ENCODE measurements around the gene LRP5. TPM values are rescaled to one million over a fixed set of nuclear protein-coding genes. Genes with fewer than 3 reads are reported as not detected.

Gene LRP5
- total RNA-seq, 1 experiment from 2014 or later = 129 TPM

- H3K79me2 ChIP-seq (ENCODE audit: low read depth) = peaks cover 100% of the 10 kb centered on the region
- no peak overlapping the region for H3K4me3 ChIP-seq
- 0 out of 2 replicates have a peak, but pooled peaks cover 9% of the 10 kb centered on the region for H3K36me3 ChIP-seq (ENCODE audit: low read depth)
- no peaks in the 10 kb centered on the region for H3K27me3 ChIP-seq (ENCODE audit: insufficient read depth, low read depth)
- H3F3A ChIP-seq (ENCODE audit: insufficient read depth, low read depth) = peaks cover 14% of the 10 kb centered on the region
- peaks cover 93% of the 10 kb centered on the region for H4K20me1 ChIP-seq (ENCODE audit: insufficient read depth)
- ChIA-PET CTCF (interaction anchor here (0.6 kb wide), 1 partner anchor 20 kb away, joined by 6 read pairs; no protein-coding TSS in a partner anchor), POLR2A (ENCODE audit: unreplicated experiment) (no interaction called here)
- H3K4me1 ChIP-seq (replicated peaks; ENCODE audit: insufficient read depth) = no peaks in the 10 kb centered on the region
- no TSS peak for BruUV-seq (replicated peaks)
- DNase-seq = no peak
- intact Hi-C loops (cut with micrococcal nuclease; ENCODE audit: unreplicated experiment) = no loop called here
- no peaks in the 10 kb centered on the region for H3K9me3 ChIP-seq (ENCODE audit: insufficient read depth, low read depth)
- no peak for TF ChIP-seq EZH2 (IDR thresholded peaks at IDR 0.05; ENCODE audit: low read depth)
- TF ChIP-seq, protein P1, sequence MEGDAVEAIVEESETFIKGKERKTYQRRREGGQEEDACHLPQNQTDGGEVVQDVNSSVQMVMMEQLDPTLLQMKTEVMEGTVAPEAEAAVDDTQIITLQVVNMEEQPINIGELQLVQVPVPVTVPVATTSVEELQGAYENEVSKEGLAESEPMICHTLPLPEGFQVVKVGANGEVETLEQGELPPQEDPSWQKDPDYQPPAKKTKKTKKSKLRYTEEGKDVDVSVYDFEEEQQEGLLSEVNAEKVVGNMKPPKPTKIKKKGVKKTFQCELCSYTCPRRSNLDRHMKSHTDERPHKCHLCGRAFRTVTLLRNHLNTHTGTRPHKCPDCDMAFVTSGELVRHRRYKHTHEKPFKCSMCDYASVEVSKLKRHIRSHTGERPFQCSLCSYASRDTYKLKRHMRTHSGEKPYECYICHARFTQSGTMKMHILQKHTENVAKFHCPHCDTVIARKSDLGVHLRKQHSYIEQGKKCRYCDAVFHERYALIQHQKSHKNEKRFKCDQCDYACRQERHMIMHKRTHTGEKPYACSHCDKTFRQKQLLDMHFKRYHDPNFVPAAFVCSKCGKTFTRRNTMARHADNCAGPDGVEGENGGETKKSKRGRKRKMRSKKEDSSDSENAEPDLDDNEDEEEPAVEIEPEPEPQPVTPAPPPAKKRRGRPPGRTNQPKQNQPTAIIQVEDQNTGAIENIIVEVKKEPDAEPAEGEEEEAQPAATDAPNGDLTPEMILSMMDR (conservative IDR thresholded peaks at IDR 0.05) = no peak
- H3K4me2 ChIP-seq = no peak overlapping the region
- no peak overlapping the region for H3K27ac ChIP-seq
- no peak overlapping the region for H2AFZ ChIP-seq
- no peaks in the 10 kb centered on the region for H3K9me2 ChIP-seq (ENCODE audit: insufficient read depth)
Observed at GRCh38 chr11:68488623-68489022, 176.2 kb downstream of the LRP5 start.

- H3K79me2 ChIP-seq (ENCODE audit: low read depth) = peaks cover 98% of the 10 kb centered on the region
- no peak for DNase-seq
- no peaks in the 10 kb centered on the region for H3K9me2 ChIP-seq (ENCODE audit: insufficient read depth)
- ChIA-PET POLR2A (ENCODE audit: unreplicated experiment) (no interaction called here), CTCF (no interaction called here)
- intact Hi-C loops (cut with micrococcal nuclease; ENCODE audit: unreplicated experiment) = no loop called here
- peaks cover 92% of the 10 kb centered on the region for H4K20me1 ChIP-seq (ENCODE audit: insufficient read depth)
- no peak overlapping the region for H3K4me3 ChIP-seq
- H3F3A ChIP-seq (ENCODE audit: insufficient read depth, low read depth) = no peaks in the 10 kb centered on the region; the same call in 1 of the 2 replicates
- 0 out of 2 replicates have a peak, but pooled peaks cover 5% of the 10 kb centered on the region for H3K36me3 ChIP-seq (ENCODE audit: low read depth)
- H3K27me3 ChIP-seq (ENCODE audit: insufficient read depth, low read depth) = no peaks in the 10 kb centered on the region
- no peak overlapping the region for H3K4me2 ChIP-seq
- no peak overlapping the region for H3K27ac ChIP-seq
- no peak overlapping the region for H2AFZ ChIP-seq
- no TSS peak for BruUV-seq (replicated peaks)
- H3K9me3 ChIP-seq (ENCODE audit: insufficient read depth, low read depth) = no peaks in the 10 kb centered on the region
- TF ChIP-seq EZH2 (IDR thresholded peaks at IDR 0.05; ENCODE audit: low read depth) = no peak
- TF ChIP-seq, protein P1 (conservative IDR thresholded peaks at IDR 0.05) = no peak
- H3K4me1 ChIP-seq (replicated peaks; ENCODE audit: insufficient read depth) = no peaks in the 10 kb centered on the region
Observed at GRCh38 chr11:68495220-68495729, 182.9 kb downstream of the LRP5 start.

DNA sequence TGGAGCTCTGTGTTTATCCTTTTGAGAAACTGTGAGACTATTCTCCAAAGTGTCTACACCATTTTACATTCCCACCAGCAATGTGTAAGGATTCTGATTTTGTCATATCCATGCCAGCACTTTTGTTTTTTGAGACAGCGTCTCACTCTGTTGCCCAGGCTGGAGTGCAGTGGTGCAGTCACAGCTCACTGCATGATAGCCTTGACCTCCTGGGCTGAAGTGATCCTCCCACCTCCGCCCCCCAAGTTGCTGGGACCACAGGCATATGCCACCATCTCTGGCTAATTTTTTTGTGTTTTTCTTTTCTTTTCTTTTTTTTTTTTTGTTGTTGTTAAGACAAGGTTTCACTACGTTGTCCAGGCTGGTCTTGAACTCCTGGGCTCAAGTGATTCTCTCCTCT lies 183.5 kb downstream of the LRP5 start:
- H4K20me1 ChIP-seq (ENCODE audit: insufficient read depth) = peaks cover 92% of the 10 kb centered on the region

More for the DNA sequence above, 183.5 kb downstream of the LRP5 start:
- H3K79me2 ChIP-seq (ENCODE audit: low read depth) = peaks cover 98% of the 10 kb centered on the region
- H3K27ac ChIP-seq = no peak overlapping the region
- ChIA-PET POLR2A (ENCODE audit: unreplicated experiment) (no interaction called here), CTCF (no interaction called here)
- intact Hi-C loops (cut with micrococcal nuclease; ENCODE audit: unreplicated experiment) = no loop called here
- H3K4me2 ChIP-seq = no peak overlapping the region
- no TSS peak for BruUV-seq (replicated peaks)
- no peaks in the 10 kb centered on the region for H3K9me3 ChIP-seq (ENCODE audit: insufficient read depth, low read depth)
- H3K36me3 ChIP-seq (ENCODE audit: low read depth) = no peaks in the 10 kb centered on the region
- no peak overlapping the region for H3K4me3 ChIP-seq
- no peaks in the 10 kb centered on the region; the same call in none of the 2 replicates for H3F3A ChIP-seq (ENCODE audit: insufficient read depth, low read depth)
- H2AFZ ChIP-seq = no peak overlapping the region
- no peak for DNase-seq
- TF ChIP-seq EZH2 (IDR thresholded peaks at IDR 0.05; ENCODE audit: low read depth) = no peak
- TF ChIP-seq, protein P1 (conservative IDR thresholded peaks at IDR 0.05) = no peak
- no peaks in the 10 kb centered on the region for H3K27me3 ChIP-seq (ENCODE audit: insufficient read depth, low read depth)
- no peaks in the 10 kb centered on the region for H3K9me2 ChIP-seq (ENCODE audit: insufficient read depth)
- no peaks in the 10 kb centered on the region for H3K4me1 ChIP-seq (replicated peaks; ENCODE audit: insufficient read depth)
